Mesenchymal stem cell (in vitro differentiated cells and primary cell): ENCODE data around the gene KRT9.

Experiments used
- DNase-seq: peaks from one replicate; pipeline ENCODE4 v3.0.0-alpha.2; 2013
- H2AFZ ChIP-seq: one replicate; pipeline ENCODE4 v1.6.1; 2013; ENCODE audit warnings: low read depth, mild to moderate bottlenecking, control low read depth, inconsistent platforms, low read length, moderate library complexity
- H2AK5ac ChIP-seq: 2 replicates; pipeline ENCODE4 v1.6.1; 2013; ENCODE audit warnings: low read length, moderate library complexity, mild to moderate bottlenecking, inconsistent platforms; ENCODE audit not compliant: severe bottlenecking
- H2BK120ac ChIP-seq: one replicate; pipeline ENCODE4 v1.6.1; 2013; ENCODE audit warnings: low read depth, mild to moderate bottlenecking, inconsistent platforms, low read length, moderate library complexity
- H2BK12ac ChIP-seq, 2 experiments: one replicate each; pipeline ENCODE4 v1.6.1; 2013; ENCODE audit warnings: inconsistent platforms in 2 of 2, low read length in 2 of 2, mild to moderate bottlenecking in 2 of 2, moderate library complexity in 2 of 2, control low read depth in 1 of 2
- H2BK15ac ChIP-seq: one replicate; pipeline ENCODE4 v1.6.1; 2013; ENCODE audit warnings: mild to moderate bottlenecking, low read depth, inconsistent platforms; ENCODE audit not compliant: poor library complexity, severe bottlenecking
- H2BK5ac ChIP-seq: 2 replicates; pipeline ENCODE4 v1.6.1; 2013; ENCODE audit warnings: low read depth, mild to moderate bottlenecking, low read length, control low read depth, inconsistent platforms; ENCODE audit not compliant: poor library complexity, severe bottlenecking
- H3K14ac ChIP-seq, 2 experiments: one replicate each; pipeline ENCODE4 v1.6.1; 2013; ENCODE audit warnings: inconsistent platforms in 2 of 2, low read length in 2 of 2, control low read depth in 1 of 2, mild to moderate bottlenecking in 1 of 2, moderate library complexity in 1 of 2
- H3K18ac ChIP-seq, 2 experiments: one replicate each; pipeline ENCODE4 v1.6.1; 2013; ENCODE audit warnings: inconsistent platforms in 2 of 2, low read length in 2 of 2, control low read depth in 1 of 2, low read depth in 1 of 2, mild to moderate bottlenecking in 1 of 2
- H3K23ac ChIP-seq, 2 experiments: one replicate each; pipeline ENCODE4 v1.6.1; 2013; ENCODE audit warnings: inconsistent platforms in 2 of 2, low read length in 2 of 2, mild to moderate bottlenecking in 2 of 2, moderate library complexity in 2 of 2, control low read depth in 1 of 2
- H3K27ac ChIP-seq: 2 replicates; pipeline ENCODE4 v1.5.1; 2013; ENCODE audit warnings: mild to moderate bottlenecking, moderate library complexity, low read length, control low read depth, inconsistent platforms; ENCODE audit not compliant: poor library complexity, severe bottlenecking
- H3K27me3 ChIP-seq, 2 experiments: 2 replicates each; pipeline versions ENCODE4 v1.6.1 to v1.7.0; 2013; ENCODE audit warnings: low read length in 2 of 2, mild to moderate bottlenecking in 2 of 2, moderate library complexity in 2 of 2, control low read depth in 1 of 2, inconsistent platforms in 1 of 2; ENCODE audit not compliant: control insufficient read depth in 1 of 2, insufficient read depth in 1 of 2
- H3K36me3 ChIP-seq, 2 experiments: 2 replicates each; pipeline versions ENCODE4 v1.6.1 to v1.7.0; 2013; ENCODE audit warnings: low read length in 2 of 2, control low read depth in 1 of 2, inconsistent platforms in 1 of 2, low read depth in 1 of 2, mild to moderate bottlenecking in 1 of 2; ENCODE audit not compliant: insufficient read depth in 2 of 2, control insufficient read depth in 1 of 2
- H3K4ac ChIP-seq, 2 experiments: one replicate each; pipeline ENCODE4 v1.6.1; 2013; ENCODE audit warnings: inconsistent platforms in 2 of 2, low read length in 2 of 2, mild to moderate bottlenecking in 2 of 2, moderate library complexity in 2 of 2, control low read depth in 1 of 2, low read depth in 1 of 2
- H3K4me1 ChIP-seq: 2 replicates; pipeline ENCODE4 v1.6.1; 2013; ENCODE audit warnings: low read depth, low read length, control low read depth; ENCODE audit not compliant: control insufficient read depth, insufficient read depth
- H3K4me2 ChIP-seq: 2 replicates; pipeline ENCODE4 v1.6.1; 2013; ENCODE audit warnings: low read length, mild to moderate bottlenecking, inconsistent platforms; ENCODE audit not compliant: poor library complexity, severe bottlenecking
- H3K4me3 ChIP-seq, 2 experiments: 2 replicates each; pipeline versions ENCODE4 v1.5.1 to v1.7.0; 2013; ENCODE audit warnings: low read length in 2 of 2, mild to moderate bottlenecking in 2 of 2, control low read depth in 1 of 2, low read depth in 1 of 2; ENCODE audit not compliant: insufficient read depth in 1 of 2
- H3K79me1 ChIP-seq: replicated peaks from 2 replicates; pipeline ENCODE4 v1.6.1; 2013; ENCODE audit warnings: mild to moderate bottlenecking, control low read depth, low read length, inconsistent platforms; ENCODE audit not compliant: poor library complexity, severe bottlenecking
- H3K9ac ChIP-seq: 2 replicates; pipeline ENCODE4 v1.7.0; 2013; ENCODE audit warnings: mild to moderate bottlenecking, low read length, moderate library complexity
- H3K9me3 ChIP-seq: 2 replicates; pipeline ENCODE4 v1.7.0; 2013; ENCODE audit warnings: mild to moderate bottlenecking, low read length; ENCODE audit not compliant: control insufficient read depth
- H4K8ac ChIP-seq: one replicate; pipeline ENCODE4 v1.6.1; 2013; ENCODE audit warnings: inconsistent platforms, mild to moderate bottlenecking, low read length, moderate library complexity
- H4K91ac ChIP-seq: one replicate; pipeline ENCODE4 v1.6.1; 2013; ENCODE audit warnings: mild to moderate bottlenecking, low read length, inconsistent platforms
- WGBS: methylation state at CpG from one replicate; pipeline ENCODE4 v1.1.7; 2013; ENCODE audit warnings: mixed read lengths; 5-methylcytosine and 5-hydroxymethylcytosine counted together

The KRT9 gene

DNA sequence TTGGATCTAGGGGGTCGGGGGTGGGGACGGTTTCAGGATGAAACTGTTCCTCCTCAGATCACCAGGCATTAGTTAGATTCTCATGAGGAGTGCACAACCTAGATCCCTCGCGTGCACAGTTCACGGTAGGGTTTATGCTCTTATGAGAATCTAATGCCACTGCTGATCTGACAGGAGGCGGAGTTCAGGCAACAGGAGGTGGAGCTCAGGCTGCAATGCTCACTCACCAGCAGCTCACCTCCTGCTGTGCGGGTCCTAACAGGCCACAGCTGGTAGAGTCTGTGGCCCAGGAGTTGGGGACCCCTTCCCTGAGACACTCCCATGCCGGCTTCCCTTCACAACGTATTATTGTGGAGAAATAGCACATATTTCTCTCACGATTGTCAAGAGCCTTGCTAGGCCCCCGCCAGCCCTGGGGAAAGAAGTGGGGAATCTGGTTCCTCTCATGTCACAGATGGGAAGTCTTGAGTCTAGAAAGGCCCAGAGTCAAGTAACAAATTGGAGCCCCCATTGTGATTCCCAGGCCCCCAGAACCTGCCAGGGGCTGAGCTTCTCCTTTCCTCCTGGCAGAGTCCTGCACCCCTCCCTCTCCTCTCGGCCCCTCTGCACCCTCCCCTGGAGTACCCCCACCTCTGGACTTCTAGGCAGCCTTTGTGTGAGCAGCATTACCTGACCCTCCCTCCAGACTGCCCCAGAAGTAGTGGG lies 20.9 kb upstream of the KRT9 start:
- Histone ChIP-seq H3K4me3 (no peak overlapping the region), H3K14ac (no peak overlapping the region)

DNA sequence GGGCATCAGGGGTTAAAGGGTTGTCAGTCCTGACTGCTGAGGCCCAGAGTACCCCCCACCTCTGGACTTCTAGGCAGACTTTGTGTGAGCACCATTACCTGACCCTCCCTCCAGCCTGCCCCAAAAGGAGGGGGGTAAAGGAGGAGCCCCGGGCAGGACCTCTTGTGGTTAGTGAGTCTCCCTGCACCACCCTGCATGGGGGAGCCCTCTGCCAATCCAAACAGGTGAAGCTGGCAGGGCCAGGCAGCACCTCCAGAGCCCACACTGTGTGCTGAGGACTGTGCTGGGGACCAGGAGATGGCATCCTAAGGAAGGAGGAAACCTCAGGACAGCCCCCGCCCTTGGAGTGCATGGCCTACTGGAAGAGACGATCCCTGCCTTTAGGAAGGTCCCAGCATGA lies 17.4 kb upstream of the KRT9 start:
- Histone ChIP-seq H2BK120ac (no peak overlapping the region), H2AK5ac (no peak overlapping the region), H3K4ac (no peak overlapping the region), H3K4me3 (no peak overlapping the region), H2BK12ac (no peak overlapping the region), H3K27ac (no peak overlapping the region), H2AFZ (no peak overlapping the region), H4K8ac (no peak overlapping the region), H2BK5ac (no peak overlapping the region), H3K4me1 (no peaks in the 10 kb centered on the region), H3K18ac (no peak overlapping the region), H3K23ac (no peak overlapping the region), H3K14ac (no peak overlapping the region), H3K79me1 (no peaks in the 10 kb centered on the region), H4K91ac (no peak overlapping the region), H3K9ac (no peak overlapping the region), H2BK15ac (no peak overlapping the region), H3K36me3 (no peaks in the 10 kb centered on the region), H3K27me3 (peaks cover 48 to 60% of the 10 kb centered on the region in 2 experiments), H3K9me3 (no peaks in the 10 kb centered on the region), H3K4me2 (no peak overlapping the region)
- no peak for DNase-seq
- 83% methylated on average over 3 of the region's 3 CpGs for WGBS

More for the DNA sequence above, 20.9 kb upstream of the KRT9 start:
- H3K36me3 ChIP-seq = no peaks in the 10 kb centered on the region
- H3K18ac ChIP-seq = no peak overlapping the region
- H4K91ac ChIP-seq = no peak overlapping the region
- no peaks in the 10 kb centered on the region for H3K79me1 ChIP-seq
- H3K4me2 ChIP-seq = no peak overlapping the region
- no peak overlapping the region for H4K8ac ChIP-seq
- no peak overlapping the region for H2AK5ac ChIP-seq
- no peak for DNase-seq
- no peak overlapping the region for H2AFZ ChIP-seq
- 90% methylated on average over 9 of the region's 12 CpGs for WGBS
- H3K27me3 ChIP-seq = peaks cover 48 to 62% of the 10 kb centered on the region in 2 experiments
- H2BK12ac ChIP-seq = no peak overlapping the region
- H2BK15ac ChIP-seq = no peak overlapping the region
- no peak overlapping the region for H3K27ac ChIP-seq
- no peak overlapping the region for H2BK5ac ChIP-seq
- no peak overlapping the region for H3K9ac ChIP-seq
- H3K23ac ChIP-seq = no peak overlapping the region
- H3K4me1 ChIP-seq = no peaks in the 10 kb centered on the region
- no peaks in the 10 kb centered on the region for H3K9me3 ChIP-seq
- H3K4ac ChIP-seq = no peak overlapping the region
- no peak overlapping the region for H2BK120ac ChIP-seq

- H2AK5ac ChIP-seq = no peak overlapping the region
- H3K4me3 ChIP-seq = no peak overlapping the region
- DNase-seq = no peak
- H2BK15ac ChIP-seq = no peak overlapping the region
- WGBS = 91% methylated on average over 2 of the region's 8 CpGs
- no peak overlapping the region for H4K91ac ChIP-seq
- no peak overlapping the region for H4K8ac ChIP-seq
- H3K23ac ChIP-seq = no peak overlapping the region
- H3K27me3 ChIP-seq = peaks cover 38 to 57% of the 10 kb centered on the region in 2 experiments
- no peaks in the 10 kb centered on the region for H3K79me1 ChIP-seq
- no peaks in the 10 kb centered on the region for H3K36me3 ChIP-seq
- no peak overlapping the region for H3K9ac ChIP-seq
- no peak overlapping the region for H3K14ac ChIP-seq
- no peak overlapping the region for H2BK5ac ChIP-seq
- H3K9me3 ChIP-seq = no peaks in the 10 kb centered on the region
- no peak overlapping the region for H3K18ac ChIP-seq
- no peak overlapping the region for H2BK12ac ChIP-seq
- H3K4ac ChIP-seq = no peak overlapping the region
- H3K4me2 ChIP-seq = no peak overlapping the region
- H3K27ac ChIP-seq = no peak overlapping the region
- no peak overlapping the region for H2AFZ ChIP-seq
- H3K4me1 ChIP-seq = no peaks in the 10 kb centered on the region
- no peak overlapping the region for H2BK120ac ChIP-seq
Measured at GRCh38 chr17:41588126-41588810, 16.4 kb upstream of the KRT9 start.

DNA sequence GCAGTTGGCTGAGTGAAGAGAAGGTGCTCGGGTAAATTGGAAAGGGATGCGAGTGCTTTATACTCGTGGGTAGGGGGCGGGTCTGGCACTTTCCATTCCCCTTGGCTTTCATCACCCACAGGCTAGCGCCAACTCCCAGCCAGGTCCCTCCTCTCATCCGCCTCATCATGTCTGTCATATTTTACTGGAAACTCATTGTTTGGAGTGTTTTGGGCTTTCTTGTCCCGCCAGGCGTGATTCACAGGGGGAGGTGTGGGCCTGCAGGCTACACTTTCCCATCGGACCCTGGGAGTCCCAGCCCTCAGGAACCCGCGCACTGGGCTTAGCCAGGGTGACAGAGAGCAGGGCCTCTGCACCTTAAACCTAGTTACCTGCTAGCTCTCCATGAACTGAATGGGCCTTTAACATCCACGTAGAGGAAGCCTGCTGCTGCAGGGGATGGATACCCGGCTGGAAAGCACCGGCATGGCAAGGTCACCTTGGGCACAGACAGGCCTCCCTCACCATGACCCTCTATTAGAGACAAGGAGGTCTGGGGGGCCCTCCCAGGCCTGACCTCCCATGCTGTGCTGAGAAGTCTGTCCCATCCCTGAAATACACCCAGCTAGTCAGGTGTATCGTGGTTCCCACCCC lies 15.1 kb upstream of the KRT9 start, which contains the start of gene KRT14:
Gene KRT14 (minus strand): TSS at position 33 of the 633 bp plus-strand sequence. CDS start 61 bp downstream, outside the sequence.
- Histone ChIP-seq H3K4me3 (no peak within 1 kb of the TSS), H3K14ac (no peak within 1 kb of the TSS), H4K91ac (no peak within 1 kb of the TSS), H3K4ac (no peak within 1 kb of the TSS), H3K23ac (peak within 1 kb of the TSS in 1 of 2 experiments; percentile 9), H3K79me1 (no peaks in the 10 kb centered on the region), H3K4me2 (no peak within 1 kb of the TSS), H3K18ac (no peak within 1 kb of the TSS), H3K36me3 (no peaks in the 10 kb centered on the region), H4K8ac (no peak within 1 kb of the TSS), H3K27me3 (peaks cover 29 to 57% of the 10 kb centered on the region in 2 experiments), H2AFZ (no peak within 1 kb of the TSS), H3K9ac (no peak within 1 kb of the TSS), H2BK5ac (no peak within 1 kb of the TSS), H2BK120ac (no peak within 1 kb of the TSS), H3K27ac (no peak within 1 kb of the TSS), H2BK12ac (no peak within 1 kb of the TSS), H3K4me1 (no peaks in the 10 kb centered on the region), H2BK15ac (no peak within 1 kb of the TSS), H2AK5ac (no peak within 1 kb of the TSS), H3K9me3 (no peaks in the 10 kb centered on the region)
- 85% methylated on average over 11 of the region's 15 CpGs for WGBS
- DNase-seq = no peak
